ENCODE data around the gene ACOT4. TPM values are rescaled to one million over a fixed set of nuclear protein-coding genes. Genes with fewer than 3 reads are reported as not detected.
"Not testable (repeated sequence)": the region's sequence is repeated elsewhere in the genome, so short reads cannot be mapped to it uniquely, and the experiment has no call there.

The ACOT4 gene
- total and polyA plus RNA-seq, 2 donors (not counting 3 experiments of a cell fraction or from before 2014, with no cell fraction given): 0.46 to 0.69 TPM

DNA sequence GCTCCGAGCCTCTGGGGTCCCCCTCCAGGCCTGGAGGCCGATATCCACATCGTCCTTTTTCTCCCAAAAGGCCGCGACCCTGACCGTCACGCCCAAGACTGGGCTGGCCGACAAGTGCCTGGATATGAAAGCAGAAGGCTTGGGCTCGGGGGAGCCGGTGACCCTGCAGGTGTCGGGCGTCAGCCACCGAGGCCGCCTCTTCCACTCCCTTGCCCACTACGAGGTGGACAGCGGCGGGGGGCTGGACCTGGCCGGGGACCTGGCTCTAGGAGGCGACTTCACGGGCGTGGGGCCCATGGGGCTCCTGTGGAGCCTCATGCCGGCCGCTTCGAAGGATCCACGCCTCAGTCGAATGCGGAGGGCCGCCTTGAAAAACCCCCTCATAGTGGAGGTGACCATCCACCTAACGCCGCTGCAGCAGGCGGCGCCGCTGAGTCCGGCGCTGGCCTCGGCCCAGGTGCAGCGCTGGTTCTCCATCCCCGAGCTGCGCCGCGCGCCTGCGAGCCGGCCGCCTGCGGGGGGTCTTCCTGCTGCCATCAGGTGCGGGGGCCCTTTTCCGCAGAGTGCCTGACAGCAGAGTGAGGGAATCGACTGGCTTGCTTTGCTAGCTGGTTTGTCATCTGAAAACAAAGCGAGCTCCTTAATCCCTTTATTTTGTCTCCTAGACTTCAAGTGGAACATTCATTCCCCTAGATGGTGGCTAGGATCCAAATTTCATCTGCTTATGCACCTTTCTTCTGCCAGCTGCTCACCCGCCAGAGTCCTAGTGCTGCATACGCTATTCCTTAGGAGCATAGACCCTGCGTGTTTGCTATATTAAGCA lies 42.5 kb downstream of the ACOT4 start:
- Histone ChIP-seq H3K9me3 (replicated peaks; ENCODE audit: control insufficient read depth, insufficient read depth, low read length) (no peaks in the 10 kb centered on the region), H3K36me3 (ENCODE audit: control insufficient read depth in 2 of 2, extremely low read depth in 1 of 2, insufficient read depth in 2 of 2, low read length in 2 of 2) (no peaks in the 10 kb centered on the region), H3K79me2 (ENCODE audit: control insufficient read depth, insufficient read depth, low read length) (no peaks in the 10 kb centered on the region), H3K4me1 (ENCODE audit: control insufficient read depth, extremely low read depth, insufficient read depth, low read length) (peaks cover 9% of the 10 kb centered on the region), H3K4me3 (replicated peaks in 1 of 3; ENCODE audit: insufficient read depth in 1 of 3, low read depth in 1 of 3, low read length in 3 of 3) (peak overlapping the region; percentile 42 to 64 (median 58)), H2AFZ (ENCODE audit: low read depth, low read length) (peak overlapping the region; percentile 100), H3K27ac (ENCODE audit: insufficient read depth, low read depth, low read length) (no peak overlapping the region), H4K20me1 (replicated peaks; ENCODE audit: control insufficient read depth, extremely low read depth, insufficient read depth, low read length) (no peaks in the 10 kb centered on the region), H3K9me1 (replicated peaks; ENCODE audit: control insufficient read depth, extremely low read depth, insufficient read depth, low read length) (no peaks in the 10 kb centered on the region), H3K9ac (replicated peaks; ENCODE audit: extremely low read depth, insufficient read depth, low read length) (peak overlapping the region; percentile 64), H3K4me2 (ENCODE audit: insufficient read depth, low read length) (peak overlapping the region; percentile 90), H3K27me3 (ENCODE audit: control insufficient read depth in 2 of 2, insufficient read depth in 2 of 2, low read length in 2 of 2) (no peaks in the 10 kb centered on the region)
- POLR2A ChIA-PET: no interaction called here
- intact Hi-C loops (cut with micrococcal nuclease): loop anchor here (1.0 to 2.0 kb wide), 2 partner anchors 28 to 235 kb away; no protein-coding TSS in a partner anchor
- CTCF ChIA-PET: interaction anchor here (0.5 to 6.2 kb wide), 19 partner anchors 9 to 461 kb away, joined by 3 to 149 read pairs (median 4); partner anchors contain the start of genes ACOT2 and ZNF410
- FAIRE-seq (peak; percentile 75), DNase-seq (ENCODE audit: low read depth, low spot score) (peak; percentile 29)
- TF ChIP-seq, protein P1, sequence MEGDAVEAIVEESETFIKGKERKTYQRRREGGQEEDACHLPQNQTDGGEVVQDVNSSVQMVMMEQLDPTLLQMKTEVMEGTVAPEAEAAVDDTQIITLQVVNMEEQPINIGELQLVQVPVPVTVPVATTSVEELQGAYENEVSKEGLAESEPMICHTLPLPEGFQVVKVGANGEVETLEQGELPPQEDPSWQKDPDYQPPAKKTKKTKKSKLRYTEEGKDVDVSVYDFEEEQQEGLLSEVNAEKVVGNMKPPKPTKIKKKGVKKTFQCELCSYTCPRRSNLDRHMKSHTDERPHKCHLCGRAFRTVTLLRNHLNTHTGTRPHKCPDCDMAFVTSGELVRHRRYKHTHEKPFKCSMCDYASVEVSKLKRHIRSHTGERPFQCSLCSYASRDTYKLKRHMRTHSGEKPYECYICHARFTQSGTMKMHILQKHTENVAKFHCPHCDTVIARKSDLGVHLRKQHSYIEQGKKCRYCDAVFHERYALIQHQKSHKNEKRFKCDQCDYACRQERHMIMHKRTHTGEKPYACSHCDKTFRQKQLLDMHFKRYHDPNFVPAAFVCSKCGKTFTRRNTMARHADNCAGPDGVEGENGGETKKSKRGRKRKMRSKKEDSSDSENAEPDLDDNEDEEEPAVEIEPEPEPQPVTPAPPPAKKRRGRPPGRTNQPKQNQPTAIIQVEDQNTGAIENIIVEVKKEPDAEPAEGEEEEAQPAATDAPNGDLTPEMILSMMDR (IDR thresholded peaks at IDR 0.05; ENCODE audit: extremely low read depth in 1 of 2, insufficient read depth in 1 of 2, low read depth in 1 of 2, low read length in 2 of 2): peak; percentile 6 to 61
- TF ChIP-seq POLR2A (IDR thresholded peaks at IDR 0.05; ENCODE audit: low read depth, low read length) (no peak), EZH2 (IDR thresholded peaks at IDR 0.05; ENCODE audit: borderline replicate concordance, low read depth, low read length, severe bottlenecking) (no peak)
- dilution Hi-C loops (cut with MboI; ENCODE audit: extremely low pct_ligation_motif_present, low sequenced_read_pairs): no loop called here
- no TSS peak for BruUV-seq (replicated peaks)

DNA sequence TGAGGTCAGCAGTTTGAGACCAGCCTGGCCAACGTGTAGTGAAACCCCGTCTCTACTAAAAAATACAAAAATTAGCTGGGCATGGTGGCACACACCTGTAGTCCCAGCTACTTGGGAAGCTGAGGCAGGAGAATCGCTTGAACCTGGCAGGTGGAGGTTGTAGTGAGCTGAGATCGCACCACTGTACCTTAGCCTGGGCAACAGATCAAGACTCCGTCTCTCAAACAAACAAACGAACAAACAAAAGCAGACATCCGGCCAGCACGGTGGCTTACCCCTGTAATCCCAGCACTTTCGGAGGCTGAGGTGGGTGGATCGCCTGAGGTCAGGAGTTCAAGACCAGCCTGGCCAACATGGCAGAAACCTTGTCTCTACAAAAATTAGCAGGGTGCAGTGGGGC lies 44.7 kb downstream of the ACOT4 start:
- CTCF ChIA-PET: interaction anchor here (0.9 to 1.9 kb wide), 2 partner anchors 8 to 128 kb away, joined by 3 to 6 read pairs; partner anchors contain the start of gene DNAL1
- H3K9me1 ChIP-seq (replicated peaks; ENCODE audit: control insufficient read depth, extremely low read depth, insufficient read depth, low read length); H4K20me1 ChIP-seq (replicated peaks; ENCODE audit: control insufficient read depth, extremely low read depth, insufficient read depth, low read length); H3K4me1 ChIP-seq (ENCODE audit: control insufficient read depth, extremely low read depth, insufficient read depth, low read length); dilution Hi-C loops (cut with MboI; ENCODE audit: extremely low pct_ligation_motif_present, low sequenced_read_pairs); H3K27ac ChIP-seq (ENCODE audit: insufficient read depth, low read depth, low read length); H3K36me3 ChIP-seq (ENCODE audit: control insufficient read depth in 2 of 2, extremely low read depth in 1 of 2, insufficient read depth in 2 of 2, low read length in 2 of 2); H3K9me3 ChIP-seq (replicated peaks; ENCODE audit: control insufficient read depth, insufficient read depth, low read length); BruUV-seq (replicated peaks); H2AFZ ChIP-seq (ENCODE audit: low read depth, low read length); intact Hi-C loops (cut with micrococcal nuclease); H3K27me3 ChIP-seq (ENCODE audit: control insufficient read depth in 2 of 2, insufficient read depth in 2 of 2, low read length in 2 of 2); POLR2A ChIA-PET; H3K9ac ChIP-seq (replicated peaks; ENCODE audit: extremely low read depth, insufficient read depth, low read length); H3K79me2 ChIP-seq (ENCODE audit: control insufficient read depth, insufficient read depth, low read length); FAIRE-seq; H3K4me2 ChIP-seq (ENCODE audit: insufficient read depth, low read length); H3K4me3 ChIP-seq (replicated peaks in 1 of 3; ENCODE audit: insufficient read depth in 1 of 3, low read depth in 1 of 3, low read length in 3 of 3); DNase-seq (ENCODE audit: low read depth, low spot score): not testable (repeated sequence)
